AG10803 (cell line): Measurements from ENCODE around the gene TRPM8.

ENCODE experiments used
- DNase-seq: peaks from one replicate; pipeline ENCODE4 v3.0.0; 2010; ENCODE audit warnings: low read depth
- H3K4me3 ChIP-seq: 2 replicates; pipeline ENCODE4 v1.5.1; 2011; ENCODE audit warnings: mild to moderate bottlenecking, low read length, control low read depth
- TF ChIP-seq, protein P1 (sequence below): conservative IDR thresholded peaks from 2 replicates; pipeline ENCODE4 v1.5.1; 2011; ENCODE audit warnings: mild to moderate bottlenecking, low read length, control low read depth, inconsistent platforms

The TRPM8 gene

GRCh38 chr2:233936089-233936488, 18.9 kb downstream of the TRPM8 start:
- no peak overlapping the region for H3K4me3 ChIP-seq
- no peak for DNase-seq
- TF ChIP-seq, protein P1, sequence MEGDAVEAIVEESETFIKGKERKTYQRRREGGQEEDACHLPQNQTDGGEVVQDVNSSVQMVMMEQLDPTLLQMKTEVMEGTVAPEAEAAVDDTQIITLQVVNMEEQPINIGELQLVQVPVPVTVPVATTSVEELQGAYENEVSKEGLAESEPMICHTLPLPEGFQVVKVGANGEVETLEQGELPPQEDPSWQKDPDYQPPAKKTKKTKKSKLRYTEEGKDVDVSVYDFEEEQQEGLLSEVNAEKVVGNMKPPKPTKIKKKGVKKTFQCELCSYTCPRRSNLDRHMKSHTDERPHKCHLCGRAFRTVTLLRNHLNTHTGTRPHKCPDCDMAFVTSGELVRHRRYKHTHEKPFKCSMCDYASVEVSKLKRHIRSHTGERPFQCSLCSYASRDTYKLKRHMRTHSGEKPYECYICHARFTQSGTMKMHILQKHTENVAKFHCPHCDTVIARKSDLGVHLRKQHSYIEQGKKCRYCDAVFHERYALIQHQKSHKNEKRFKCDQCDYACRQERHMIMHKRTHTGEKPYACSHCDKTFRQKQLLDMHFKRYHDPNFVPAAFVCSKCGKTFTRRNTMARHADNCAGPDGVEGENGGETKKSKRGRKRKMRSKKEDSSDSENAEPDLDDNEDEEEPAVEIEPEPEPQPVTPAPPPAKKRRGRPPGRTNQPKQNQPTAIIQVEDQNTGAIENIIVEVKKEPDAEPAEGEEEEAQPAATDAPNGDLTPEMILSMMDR = no peak

DNA sequence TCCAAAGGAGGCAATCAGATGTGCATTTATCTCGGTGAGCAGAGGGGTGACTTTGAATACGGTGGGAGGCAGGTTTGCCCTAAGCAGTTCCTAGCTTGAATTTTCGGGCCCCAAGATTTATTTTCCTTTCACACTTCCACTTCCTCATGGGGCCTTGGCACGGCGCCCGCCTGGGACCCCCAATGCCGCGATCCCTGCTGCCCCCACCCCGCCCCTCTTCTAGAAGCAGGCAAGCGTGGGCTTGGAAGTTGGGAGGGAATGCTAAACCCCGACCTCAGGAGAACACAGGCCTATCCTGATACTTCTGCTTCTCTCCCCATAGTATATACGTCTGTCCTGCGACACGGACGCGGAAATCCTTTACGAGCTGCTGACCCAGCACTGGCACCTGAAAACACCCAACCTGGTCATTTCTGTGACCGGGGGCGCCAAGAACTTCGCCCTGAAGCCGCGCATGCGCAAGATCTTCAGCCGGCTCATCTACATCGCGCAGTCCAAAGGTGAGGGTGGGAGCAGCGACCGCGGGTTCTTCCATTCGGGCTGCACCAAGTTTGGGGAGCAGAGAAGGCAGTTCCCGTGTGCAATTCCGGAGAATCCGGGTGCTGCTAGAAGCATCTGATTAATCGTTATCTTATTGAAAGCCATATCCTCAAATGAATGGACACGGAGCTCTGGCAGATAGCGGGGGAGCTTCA, 21.6 kb downstream of the TRPM8 start:
- no peak overlapping the region for H3K4me3 ChIP-seq
- DNase-seq = no peak
- TF ChIP-seq, protein P1 = no peak

DNA sequence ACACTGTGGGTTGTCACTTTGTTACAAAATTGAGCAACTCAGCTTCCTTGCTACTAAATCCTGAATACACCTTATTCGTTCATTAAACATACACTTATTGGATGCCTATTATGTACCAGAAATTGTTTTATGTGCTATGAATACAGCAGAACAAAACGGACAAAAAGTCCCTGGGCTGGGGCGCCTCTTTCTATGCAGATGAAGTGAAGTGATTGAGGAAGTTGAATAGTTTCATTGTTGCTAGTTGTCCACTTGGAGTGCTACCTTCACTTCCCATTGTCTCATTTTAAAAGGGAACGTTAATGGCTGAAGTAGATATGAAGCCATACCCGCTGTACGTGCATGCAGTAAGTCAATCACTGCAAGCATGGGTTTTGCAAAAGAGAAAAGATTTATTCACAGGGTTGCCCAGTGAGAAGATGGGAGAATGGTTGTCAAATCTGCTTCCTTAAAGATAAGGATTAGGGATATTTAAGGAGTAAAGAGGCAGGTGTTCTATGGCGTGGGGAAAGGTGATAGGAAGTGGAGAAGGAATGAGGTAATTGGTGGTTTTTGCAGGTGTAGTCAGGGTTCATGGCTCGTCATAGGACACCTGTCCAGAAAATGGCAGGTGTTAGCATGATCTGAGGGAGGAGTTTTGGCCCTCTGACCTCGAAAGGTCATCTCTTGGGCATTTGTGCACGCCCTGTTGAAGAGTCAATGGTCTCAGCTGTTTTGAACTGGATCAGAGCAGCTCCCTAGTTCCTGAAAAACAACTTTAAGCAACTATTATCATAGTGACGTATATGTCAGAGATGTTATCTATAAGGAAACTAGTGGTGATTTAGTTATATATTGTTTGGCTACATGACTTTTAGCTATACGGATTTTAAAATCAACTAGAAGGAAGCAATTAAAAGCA, 23.5 kb downstream of the TRPM8 start:
- TF ChIP-seq, protein P1 = no peak
- H3K4me3 ChIP-seq = no peak overlapping the region
- no peak for DNase-seq

GRCh38 chr2:233942731-233943130, 25.6 kb downstream of the TRPM8 start:
- TF ChIP-seq, protein P1 = no peak
- no peak for DNase-seq
- no peak overlapping the region for H3K4me3 ChIP-seq

- TF ChIP-seq, protein P1 = no peak
- DNase-seq = no peak
- no peak overlapping the region for H3K4me3 ChIP-seq
Observed at GRCh38 chr2:233944269-233944668, 27.1 kb downstream of the TRPM8 start.

DNA sequence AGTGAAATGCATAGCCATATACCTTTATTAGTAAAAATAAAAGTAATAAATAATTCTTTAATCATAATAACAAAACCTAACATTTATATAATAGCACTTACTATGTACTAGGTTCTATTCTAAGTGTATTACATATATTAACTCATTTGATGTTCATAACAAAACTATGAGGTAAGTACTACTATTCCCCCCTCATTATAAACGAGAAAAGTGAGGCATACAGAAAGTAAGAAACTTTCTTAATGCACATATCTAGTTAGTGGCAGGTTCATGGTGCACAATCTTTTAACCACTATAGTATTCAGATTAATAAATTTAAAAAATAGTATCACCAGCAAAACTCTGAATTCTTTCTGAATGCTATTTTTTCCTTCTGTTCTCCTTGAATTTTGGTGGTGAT, 27.5 kb downstream of the TRPM8 start:
- TF ChIP-seq, protein P1 = no peak
- DNase-seq = no peak

More for the DNA sequence above, 27.5 kb downstream of the TRPM8 start:
- H3K4me3 ChIP-seq = no peak overlapping the region
